Erythroblast (primary cell): ENCODE data around the gene RNF217.

Experiments used
- GATA1 ChIP-seq: IDR thresholded peaks from 2 replicates; pipeline ENCODE4 v1.6.1; 2011; ENCODE audit warnings: low read depth, mild to moderate bottlenecking, control low read depth, low read length, moderate library complexity
- POLR2A ChIP-seq: IDR thresholded peaks from 2 replicates; pipeline ENCODE4 v1.6.1; 2011; ENCODE audit warnings: mild to moderate bottlenecking, low read length

DNA sequence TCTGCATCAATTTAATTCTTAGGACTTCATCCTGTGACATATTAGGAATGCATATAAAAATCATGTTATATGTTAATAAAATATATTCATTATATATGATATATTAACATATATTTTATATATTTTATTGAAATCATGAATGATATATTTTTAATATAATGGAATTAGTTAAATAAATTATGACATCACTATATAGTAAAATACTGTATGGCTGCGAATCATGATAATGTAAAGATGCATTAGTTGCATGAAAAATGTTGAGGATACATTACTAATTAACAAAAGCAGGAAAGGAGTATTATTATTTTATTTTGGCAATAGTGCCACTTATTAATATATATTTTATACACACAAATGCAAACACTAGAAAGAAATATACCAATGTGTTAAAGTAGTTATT, 8.4 kb upstream of the RNF217 start:
- no peak for TF ChIP-seq GATA1
- TF ChIP-seq POLR2A = no peak
